IgD-negative memory B cell (primary cell): ENCODE measurements around the gene SMG1. TPM values are rescaled to one million over a fixed set of nuclear protein-coding genes. Genes with fewer than 3 reads are reported as not detected.
"Not testable (repeated sequence)": the region's sequence is repeated elsewhere in the genome, so short reads cannot be mapped to it uniquely, and the experiment has no call there.

Source experiments
- H3K27ac Mint-ChIP-seq, 3 donors: one replicate each; pipeline ENCODE4 v1.8.0; 2020 to 2022; ENCODE audit warnings: mild to moderate bottlenecking in 3 of 3, mixed read lengths in 3 of 3, moderate library complexity in 1 of 3
- H3K27me3 Mint-ChIP-seq: one replicate; pipeline ENCODE4 v1.8.0; 2021; ENCODE audit warnings: mixed read lengths
- H3K36me3 Mint-ChIP-seq: one replicate; pipeline ENCODE4 v1.8.0; 2020; ENCODE audit warnings: mild to moderate bottlenecking, mixed read lengths
- H3K4me1 Mint-ChIP-seq, 3 donors: one replicate each; pipeline ENCODE4 v1.8.0; 2020 to 2022; ENCODE audit warnings: mixed read lengths in 3 of 3, mild to moderate bottlenecking in 1 of 3
- H3K4me3 Mint-ChIP-seq, 4 donors: one replicate each; pipeline ENCODE4 v1.8.0; 2020 to 2022; ENCODE audit warnings: mild to moderate bottlenecking in 4 of 4, mixed read lengths in 4 of 4, moderate library complexity in 3 of 4
- H3K9me3 Mint-ChIP-seq, 3 donors: one replicate each; pipeline ENCODE4 v1.8.0; 2020 to 2021; ENCODE audit warnings: mixed read lengths in 3 of 3, mild to moderate bottlenecking in 1 of 3
- polyA plus RNA-seq: library from polyadenylated mRNA; unstranded; fragments of 300-500 nt; fragmentation: Illumina TruSeq; gene quantifications from one replicate; pipeline ENCODE4 v1.2.3, GENCODE V29; 2021

SMG1 gene
- polyA plus RNA-seq, 1 donor from 2014 or later: 17.2 TPM

DNA sequence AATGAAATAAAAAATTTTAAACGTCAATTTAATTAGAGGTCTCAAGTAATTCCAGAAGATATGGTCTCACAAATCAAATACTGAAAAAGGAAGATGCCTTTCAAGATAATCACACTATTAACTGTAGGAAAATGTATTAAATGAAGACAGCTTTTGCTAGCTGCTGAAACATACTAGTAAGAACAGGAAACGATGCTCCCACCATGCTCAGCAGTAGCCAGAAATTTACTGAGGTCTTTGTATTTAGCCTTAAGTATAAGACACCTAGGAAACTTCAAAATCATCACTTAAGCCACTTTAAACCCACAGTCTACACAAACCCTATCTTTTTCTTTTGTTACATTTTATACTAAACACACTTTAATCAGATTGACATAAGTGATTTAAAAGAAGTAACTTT is 16.6 kb downstream of the SMG1 start:
- not testable (repeated sequence) for H3K27ac Mint-ChIP-seq, H3K27me3 Mint-ChIP-seq, H3K4me3 Mint-ChIP-seq, H3K9me3 Mint-ChIP-seq, H3K36me3 Mint-ChIP-seq
- peaks cover 15 to 20% (median 17%) of the 10 kb centered on the region in 3 donors for H3K4me1 Mint-ChIP-seq

DNA sequence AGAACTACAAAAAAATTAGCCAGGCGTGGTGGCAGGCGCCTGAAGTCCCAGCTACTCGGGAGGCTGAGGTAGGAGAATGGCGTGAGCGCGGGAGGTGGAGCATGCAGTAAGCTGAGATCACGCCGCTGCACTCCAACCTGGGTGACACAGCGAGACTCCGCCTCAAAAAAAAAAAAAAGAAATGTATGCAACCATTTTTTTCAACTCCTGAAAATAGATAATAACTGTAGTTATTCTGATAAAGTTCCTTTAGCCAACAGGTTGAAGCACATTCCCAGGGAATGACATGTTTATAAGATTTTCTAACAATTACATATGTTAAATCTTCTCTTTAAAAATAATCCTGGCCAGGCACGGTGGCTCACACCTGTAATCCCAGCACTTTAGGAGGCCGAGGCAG is 17.5 kb downstream of the SMG1 start:
- not testable (repeated sequence) for H3K36me3 Mint-ChIP-seq, H3K9me3 Mint-ChIP-seq, H3K4me3 Mint-ChIP-seq, H3K27me3 Mint-ChIP-seq
- peak overlapping the region in 1 of 3 donors; percentile 27 for H3K27ac Mint-ChIP-seq
- H3K4me1 Mint-ChIP-seq: peaks cover 14 to 20% (median 16%) of the 10 kb centered on the region in 3 donors

GRCh38 chr16:18902778-18903177 is 23.4 kb downstream of the SMG1 start:
- H3K4me1 Mint-ChIP-seq: peaks cover 29 to 45% (median 35%) of the 10 kb centered on the region in 3 donors
- not testable (repeated sequence) for H3K27me3 Mint-ChIP-seq, H3K9me3 Mint-ChIP-seq, H3K36me3 Mint-ChIP-seq
- peak overlapping the region in 1 of 3 donors; percentile 69 for H3K27ac Mint-ChIP-seq
- peak overlapping the region in 1 of 4 donors; percentile 17 for H3K4me3 Mint-ChIP-seq

- not testable (repeated sequence) for H3K27me3 Mint-ChIP-seq, H3K9me3 Mint-ChIP-seq, H3K27ac Mint-ChIP-seq, H3K36me3 Mint-ChIP-seq
- H3K4me1 Mint-ChIP-seq: peaks cover 26 to 44% (median 34%) of the 10 kb centered on the region in 3 donors
- peak overlapping the region in 1 of 4 donors; percentile 49 for H3K4me3 Mint-ChIP-seq
Measured at GRCh38 chr16:18902044-18902443, 24.2 kb downstream of the SMG1 start.

DNA sequence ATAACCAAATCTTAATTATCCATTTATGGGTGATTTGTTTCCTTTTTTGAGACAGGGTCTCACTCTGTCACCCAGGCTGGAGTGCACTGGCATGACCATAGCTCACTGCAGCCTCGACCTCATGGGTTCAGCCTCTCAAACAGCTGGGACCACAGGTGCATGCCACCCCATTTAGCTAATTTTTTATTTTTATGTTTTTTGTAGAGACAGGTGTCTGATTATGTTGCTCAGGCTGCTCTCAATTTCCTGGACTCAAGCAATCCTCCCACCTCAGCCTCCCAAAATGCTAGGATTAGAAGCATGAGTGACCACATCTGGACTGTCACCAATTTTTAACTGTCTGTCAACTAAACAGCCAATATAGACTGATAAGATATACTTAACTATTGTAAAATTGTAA is 25.0 kb downstream of the SMG1 start:
- not testable (repeated sequence) for H3K36me3 Mint-ChIP-seq, H3K27me3 Mint-ChIP-seq, H3K4me3 Mint-ChIP-seq, H3K9me3 Mint-ChIP-seq, H3K27ac Mint-ChIP-seq
- H3K4me1 Mint-ChIP-seq: peaks cover 23 to 42% (median 34%) of the 10 kb centered on the region in 3 donors

GRCh38 chr16:18884456-18884855 is 41.8 kb downstream of the SMG1 start:
- H3K27me3 Mint-ChIP-seq, H3K9me3 Mint-ChIP-seq, H3K27ac Mint-ChIP-seq, H3K4me3 Mint-ChIP-seq, H3K36me3 Mint-ChIP-seq, H3K4me1 Mint-ChIP-seq: not testable (repeated sequence)

DNA sequence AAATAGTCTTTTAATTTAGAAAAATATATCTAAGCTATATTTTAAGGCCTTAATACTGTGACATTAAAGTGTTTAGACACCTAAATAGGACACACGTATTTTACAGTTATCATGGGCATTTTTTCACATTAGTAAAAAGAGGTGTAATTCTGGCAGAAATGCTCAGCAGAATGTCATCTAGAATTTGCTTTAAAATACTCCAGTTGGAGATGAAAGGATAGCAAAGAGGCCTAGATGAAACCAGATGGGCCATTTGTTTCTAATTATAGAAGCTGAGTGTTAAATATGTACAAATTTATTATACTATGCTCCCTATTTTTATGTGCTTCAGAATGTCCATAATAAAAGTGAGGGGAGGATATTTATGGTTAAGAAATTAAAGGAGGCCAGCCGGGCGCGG is 48.5 kb downstream of the SMG1 start:
- H3K4me3 Mint-ChIP-seq, H3K27me3 Mint-ChIP-seq, H3K36me3 Mint-ChIP-seq, H3K27ac Mint-ChIP-seq, H3K4me1 Mint-ChIP-seq, H3K9me3 Mint-ChIP-seq: not testable (repeated sequence)

DNA sequence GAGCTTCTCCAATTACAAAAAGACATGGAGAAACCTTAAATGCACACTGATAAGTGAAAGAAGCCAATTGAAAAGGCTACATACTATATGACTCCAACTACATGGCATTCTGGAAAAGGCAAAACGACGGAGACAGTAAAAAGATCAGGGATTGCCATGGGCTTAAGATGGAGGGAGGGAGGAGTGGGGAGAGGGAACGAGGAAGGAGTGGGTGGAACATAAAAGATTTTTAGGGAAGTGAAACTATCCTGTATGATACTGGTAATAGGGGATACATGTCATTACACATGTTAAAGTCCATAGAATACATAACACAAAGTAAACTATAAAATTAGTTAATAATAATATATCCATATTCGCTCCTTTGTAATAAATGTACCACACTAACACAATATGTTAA is 48.9 kb downstream of the SMG1 start:
- not testable (repeated sequence) for H3K36me3 Mint-ChIP-seq, H3K4me3 Mint-ChIP-seq, H3K4me1 Mint-ChIP-seq, H3K27me3 Mint-ChIP-seq, H3K9me3 Mint-ChIP-seq
- peak overlapping the region in 1 of 3 donors; percentile 74 for H3K27ac Mint-ChIP-seq

DNA sequence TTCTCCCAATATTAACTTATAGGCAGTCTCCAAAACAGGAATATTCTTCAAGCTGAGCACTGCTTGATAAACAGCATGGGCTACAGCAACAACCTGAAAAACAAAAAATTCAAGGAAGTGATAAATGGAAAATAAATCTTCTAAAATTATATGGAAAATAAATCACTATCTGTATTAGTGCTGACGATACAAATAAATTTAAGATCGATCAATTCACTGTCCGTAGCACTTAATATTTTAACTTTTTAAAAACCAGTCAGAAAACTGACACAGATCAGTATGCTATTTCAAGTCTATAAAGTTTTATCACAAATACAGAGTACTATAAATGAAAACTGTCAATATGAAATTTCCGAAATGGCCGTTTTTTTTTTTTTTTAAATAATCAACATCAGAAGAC is 49.9 kb downstream of the SMG1 start:
- not testable (repeated sequence) for H3K9me3 Mint-ChIP-seq, H3K36me3 Mint-ChIP-seq, H3K27me3 Mint-ChIP-seq, H3K27ac Mint-ChIP-seq, H3K4me1 Mint-ChIP-seq, H3K4me3 Mint-ChIP-seq

DNA sequence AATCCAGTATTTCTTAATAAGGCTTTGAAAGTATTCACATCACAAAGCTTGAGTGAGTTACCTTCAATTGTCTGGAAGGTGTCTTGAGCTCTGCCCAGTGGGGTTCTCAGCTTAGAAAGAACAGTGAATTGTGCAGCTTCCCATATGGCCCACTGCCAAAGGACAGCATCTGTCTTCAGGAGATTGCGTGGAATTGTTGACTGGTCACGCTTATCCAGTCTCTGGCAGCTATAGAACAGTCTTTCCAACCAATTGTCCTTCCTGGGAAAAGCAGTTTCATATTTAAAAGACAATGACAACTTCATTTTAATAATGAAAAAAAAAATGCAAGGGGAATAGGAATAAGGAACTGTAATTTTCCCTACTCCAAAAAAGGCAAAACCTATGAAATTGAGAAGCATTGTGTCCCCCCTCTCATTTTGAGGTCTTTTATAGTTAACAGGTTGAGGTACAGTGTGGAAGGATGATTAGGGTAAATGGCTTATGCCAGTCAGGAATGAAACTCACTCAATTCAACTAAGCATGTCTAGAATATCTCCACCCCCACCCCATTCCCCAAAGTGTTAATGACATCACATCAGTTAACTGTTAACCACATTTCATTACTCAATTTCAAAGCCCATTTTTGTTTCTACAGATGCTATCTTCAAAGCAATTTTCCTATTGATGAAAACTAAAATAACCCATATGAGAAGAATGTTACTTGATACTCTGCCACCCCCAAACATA is 57.0 kb downstream of the SMG1 start:
- H3K27me3 Mint-ChIP-seq, H3K4me3 Mint-ChIP-seq, H3K4me1 Mint-ChIP-seq, H3K27ac Mint-ChIP-seq, H3K9me3 Mint-ChIP-seq, H3K36me3 Mint-ChIP-seq: not testable (repeated sequence)

- H3K9me3 Mint-ChIP-seq, H3K27ac Mint-ChIP-seq, H3K4me3 Mint-ChIP-seq, H3K4me1 Mint-ChIP-seq, H3K27me3 Mint-ChIP-seq, H3K36me3 Mint-ChIP-seq: not testable (repeated sequence)
Measured at GRCh38 chr16:18866277-18866823, 59.9 kb downstream of the SMG1 start.

- not testable (repeated sequence) for H3K36me3 Mint-ChIP-seq, H3K9me3 Mint-ChIP-seq, H3K27me3 Mint-ChIP-seq, H3K4me1 Mint-ChIP-seq, H3K27ac Mint-ChIP-seq, H3K4me3 Mint-ChIP-seq
Measured at GRCh38 chr16:18862891-18863290, 63.3 kb downstream of the SMG1 start.

DNA sequence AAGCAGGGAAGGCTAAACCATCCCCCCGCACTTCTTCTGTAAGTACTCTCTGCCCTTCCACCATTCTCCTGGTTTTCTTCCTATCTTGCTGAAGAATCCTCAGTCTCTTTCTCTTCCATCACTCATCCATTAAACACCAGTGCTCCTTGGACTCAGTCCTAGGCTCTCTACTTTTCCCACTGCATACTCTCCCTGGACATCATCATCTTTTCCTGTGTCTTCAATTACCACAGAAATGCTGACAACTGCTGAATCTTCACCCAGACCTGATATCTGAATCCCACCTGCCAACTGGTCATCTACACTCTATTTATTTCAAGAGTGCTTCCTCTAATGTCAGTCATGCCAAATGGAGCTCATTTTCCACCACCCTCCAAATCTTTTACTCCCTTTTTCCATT is 71.0 kb downstream of the SMG1 start:
- Mint-ChIP-seq H3K36me3 (peaks cover 3% of the 10 kb centered on the region), H3K4me1 (peaks cover 0 to 3% (median 0%) of the 10 kb centered on the region in 3 donors), H3K9me3 (no peaks in the 10 kb centered on the region), H3K4me3 (no peak overlapping the region), H3K27ac (peak overlapping the region in 2 of 3 donors; percentile 1 to 82), H3K27me3 (no peaks in the 10 kb centered on the region)

DNA sequence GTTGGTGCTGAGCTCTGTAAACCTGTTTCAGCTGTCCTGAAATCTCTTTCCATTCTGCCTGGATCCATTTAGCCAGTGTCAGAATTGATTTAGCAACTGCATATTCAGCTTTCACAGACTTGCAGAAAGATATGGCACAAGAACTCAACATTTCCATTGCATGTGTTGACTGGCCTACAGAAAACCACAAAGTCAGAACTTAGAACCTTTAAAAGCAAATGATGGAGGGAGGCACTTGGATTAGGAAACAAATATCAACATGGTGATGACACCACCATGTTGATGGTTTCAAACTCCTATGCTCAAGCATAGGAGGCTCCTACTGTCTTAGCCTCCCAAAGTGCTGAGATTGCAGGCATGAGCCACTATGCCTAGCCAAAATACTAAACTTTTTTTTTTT is 72.5 kb downstream of the SMG1 start:
- Mint-ChIP-seq H3K36me3 (peaks cover 3% of the 10 kb centered on the region), H3K27ac (no peak overlapping the region)

GRCh38 chr16:18852647-18853046 is 73.6 kb downstream of the SMG1 start:
- H3K4me1 Mint-ChIP-seq: peaks cover 0 to 3% (median 0%) of the 10 kb centered on the region in 3 donors
- no peak overlapping the region for H3K27ac Mint-ChIP-seq

More for the DNA sequence above, 72.5 kb downstream of the SMG1 start:
- Mint-ChIP-seq H3K4me3 (no peak overlapping the region), H3K9me3 (no peaks in the 10 kb centered on the region), H3K27me3 (no peaks in the 10 kb centered on the region), H3K4me1 (peaks cover 0 to 3% (median 0%) of the 10 kb centered on the region in 3 donors)

GRCh38 chr16:18846416-18846815 is 79.8 kb downstream of the SMG1 start:
- peak overlapping the region in 1 of 3 donors; percentile 23 for H3K27ac Mint-ChIP-seq

More at GRCh38 chr16:18852647-18853046, 73.6 kb downstream of the SMG1 start:
- Mint-ChIP-seq H3K4me3 (no peak overlapping the region), H3K9me3 (no peaks in the 10 kb centered on the region), H3K27me3 (no peaks in the 10 kb centered on the region), H3K36me3 (peaks cover 3% of the 10 kb centered on the region)

More at GRCh38 chr16:18846416-18846815, 79.8 kb downstream of the SMG1 start:
- Mint-ChIP-seq H3K4me1 (peaks cover 0 to 3% (median 1%) of the 10 kb centered on the region in 3 donors), H3K27me3 (no peaks in the 10 kb centered on the region), H3K4me3 (no peak overlapping the region), H3K9me3 (no peaks in the 10 kb centered on the region), H3K36me3 (peaks cover 4% of the 10 kb centered on the region)
